Measurements from ENCODE around the gene CACNG1.

The CACNG1 gene

GRCh38 chr17:67050471-67051154, 6.3 kb downstream of the CACNG1 start:
- Histone ChIP-seq H3K27me3 (ENCODE audit: insufficient read depth, poor library complexity, severe bottlenecking) (no peaks in the 10 kb centered on the region), H3K9me3 (ENCODE audit: severe bottlenecking) (peaks cover 10% of the 10 kb centered on the region), H3K4me1 (ENCODE audit: insufficient read depth, poor library complexity, severe bottlenecking) (no peaks in the 10 kb centered on the region), H3K36me3 (ENCODE audit: low read depth) (0 out of 2 replicates have a peak, but pooled peaks cover 4% of the 10 kb centered on the region), H3K4me3 (ENCODE audit: severe bottlenecking) (no peak overlapping the region), H3K27ac (ENCODE audit: poor library complexity, severe bottlenecking) (no peak overlapping the region)
- no peak for TF ChIP-seq CTCF (IDR thresholded peaks at IDR 0.05; ENCODE audit: poor library complexity, severe bottlenecking)
- ATAC-seq (ENCODE audit: low read depth) (no peak), DNase-seq (ENCODE audit: low spot score) (no peak)

- H3K4me3 ChIP-seq (ENCODE audit: severe bottlenecking): no peak overlapping the region
- H3K27ac ChIP-seq (ENCODE audit: poor library complexity, severe bottlenecking): no peak overlapping the region
- no peak for ATAC-seq (ENCODE audit: low read depth)
- H3K9me3 ChIP-seq (ENCODE audit: severe bottlenecking): peaks cover 10% of the 10 kb centered on the region
- H3K36me3 ChIP-seq (ENCODE audit: low read depth): 0 out of 2 replicates have a peak, but pooled peaks cover 4% of the 10 kb centered on the region
- DNase-seq (ENCODE audit: low spot score): no peak
- no peak for TF ChIP-seq CTCF (IDR thresholded peaks at IDR 0.05; ENCODE audit: poor library complexity, severe bottlenecking)
- H3K4me1 ChIP-seq (ENCODE audit: insufficient read depth, poor library complexity, severe bottlenecking): no peaks in the 10 kb centered on the region
- no peaks in the 10 kb centered on the region for H3K27me3 ChIP-seq (ENCODE audit: insufficient read depth, poor library complexity, severe bottlenecking)
Observed at GRCh38 chr17:67051155-67051538, 6.8 kb downstream of the CACNG1 start.

- 0 out of 2 replicates have a peak, but pooled peaks cover 4% of the 10 kb centered on the region for H3K36me3 ChIP-seq (ENCODE audit: low read depth)
- no peak for TF ChIP-seq CTCF (IDR thresholded peaks at IDR 0.05; ENCODE audit: poor library complexity, severe bottlenecking)
- ATAC-seq (ENCODE audit: low read depth) (no peak), DNase-seq (ENCODE audit: low spot score) (peak; percentile 7)
- peaks cover 10% of the 10 kb centered on the region for H3K9me3 ChIP-seq (ENCODE audit: severe bottlenecking)
- no peaks in the 10 kb centered on the region for H3K27me3 ChIP-seq (ENCODE audit: insufficient read depth, poor library complexity, severe bottlenecking)
- H3K4me1 ChIP-seq (ENCODE audit: insufficient read depth, poor library complexity, severe bottlenecking): no peaks in the 10 kb centered on the region
- no peak overlapping the region for H3K27ac ChIP-seq (ENCODE audit: poor library complexity, severe bottlenecking)
- H3K4me3 ChIP-seq (ENCODE audit: severe bottlenecking): no peak overlapping the region
Observed at GRCh38 chr17:67051837-67052236, 7.5 kb downstream of the CACNG1 start.

- no peak for TF ChIP-seq CTCF (IDR thresholded peaks at IDR 0.05; ENCODE audit: poor library complexity, severe bottlenecking)
- Histone ChIP-seq H3K36me3 (ENCODE audit: low read depth) (0 out of 2 replicates have a peak, but pooled peaks cover 4% of the 10 kb centered on the region), H3K9me3 (ENCODE audit: severe bottlenecking) (peaks cover 10% of the 10 kb centered on the region), H3K27me3 (ENCODE audit: insufficient read depth, poor library complexity, severe bottlenecking) (no peaks in the 10 kb centered on the region), H3K4me3 (ENCODE audit: severe bottlenecking) (no peak overlapping the region), H3K27ac (ENCODE audit: poor library complexity, severe bottlenecking) (no peak overlapping the region), H3K4me1 (ENCODE audit: insufficient read depth, poor library complexity, severe bottlenecking) (no peaks in the 10 kb centered on the region)
- DNase-seq (ENCODE audit: low spot score) (peak; percentile 15), ATAC-seq (ENCODE audit: low read depth) (no peak)
Observed at GRCh38 chr17:67052720-67053437, 8.5 kb downstream of the CACNG1 start.
